22Rv1 (cell line): ENCODE measurements around the gene TLR10.

ENCODE experiments used
- H3K27ac ChIP-seq: fragments of 450-650 bp; 2 replicates; pipeline ENCODE4 v1.5.1; 2017
- ZFX ChIP-seq: fragments of 450-650 bp; IDR thresholded peaks from 2 replicates; pipeline ENCODE4 v1.6.1; 2017; ENCODE audit warnings: antibody characterized with exemption, borderline replicate concordance
- TF ChIP-seq, protein P1 (sequence below): fragments of 450-650 bp; IDR thresholded peaks from 2 replicates; pipeline ENCODE4 v1.5.1; 2017; ENCODE audit warnings: mild to moderate bottlenecking

The TLR10 gene

DNA sequence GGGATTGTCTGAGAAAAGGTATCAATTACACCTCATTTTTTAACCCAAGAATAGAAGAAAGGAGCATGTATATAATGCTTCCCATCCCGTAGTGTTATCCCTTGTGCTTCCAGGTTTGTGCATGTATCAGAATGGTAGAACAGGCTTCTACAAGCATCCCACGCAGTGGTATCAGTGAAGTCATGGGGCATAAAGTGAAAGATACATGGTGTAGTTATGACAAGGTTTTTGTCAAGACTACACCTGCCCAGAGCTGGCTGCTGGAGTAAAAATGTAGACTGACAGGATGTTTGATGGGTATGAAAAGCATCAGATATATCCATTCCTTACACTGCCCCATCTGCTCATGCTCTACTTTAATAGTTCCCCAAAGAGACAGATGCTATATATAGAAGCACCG is 12.3 kb upstream of the TLR10 start:
- TF ChIP-seq ZFX, result no peak
- TF ChIP-seq, protein P1, sequence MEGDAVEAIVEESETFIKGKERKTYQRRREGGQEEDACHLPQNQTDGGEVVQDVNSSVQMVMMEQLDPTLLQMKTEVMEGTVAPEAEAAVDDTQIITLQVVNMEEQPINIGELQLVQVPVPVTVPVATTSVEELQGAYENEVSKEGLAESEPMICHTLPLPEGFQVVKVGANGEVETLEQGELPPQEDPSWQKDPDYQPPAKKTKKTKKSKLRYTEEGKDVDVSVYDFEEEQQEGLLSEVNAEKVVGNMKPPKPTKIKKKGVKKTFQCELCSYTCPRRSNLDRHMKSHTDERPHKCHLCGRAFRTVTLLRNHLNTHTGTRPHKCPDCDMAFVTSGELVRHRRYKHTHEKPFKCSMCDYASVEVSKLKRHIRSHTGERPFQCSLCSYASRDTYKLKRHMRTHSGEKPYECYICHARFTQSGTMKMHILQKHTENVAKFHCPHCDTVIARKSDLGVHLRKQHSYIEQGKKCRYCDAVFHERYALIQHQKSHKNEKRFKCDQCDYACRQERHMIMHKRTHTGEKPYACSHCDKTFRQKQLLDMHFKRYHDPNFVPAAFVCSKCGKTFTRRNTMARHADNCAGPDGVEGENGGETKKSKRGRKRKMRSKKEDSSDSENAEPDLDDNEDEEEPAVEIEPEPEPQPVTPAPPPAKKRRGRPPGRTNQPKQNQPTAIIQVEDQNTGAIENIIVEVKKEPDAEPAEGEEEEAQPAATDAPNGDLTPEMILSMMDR, result no peak
- no peak overlapping the region for H3K27ac ChIP-seq

DNA sequence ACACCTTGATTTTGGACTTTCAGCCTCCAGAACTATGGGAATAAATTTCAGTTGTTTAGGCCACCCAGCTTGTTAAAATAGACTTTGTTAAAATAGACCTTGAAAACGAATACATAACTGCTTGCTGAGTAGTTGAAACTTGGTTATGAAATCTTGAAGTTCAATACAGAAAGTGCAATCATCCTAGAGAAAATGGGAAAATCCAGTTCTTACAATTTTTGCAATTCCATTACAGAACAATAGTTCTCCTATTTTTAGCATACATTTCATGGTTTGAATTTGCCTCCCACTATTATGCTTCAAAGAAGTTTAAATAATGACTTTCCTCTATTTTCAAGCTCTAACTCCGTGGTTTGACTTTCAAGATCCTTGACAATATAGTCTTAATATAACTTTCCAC is 11.3 kb upstream of the TLR10 start:
- no peak overlapping the region for H3K27ac ChIP-seq
- no peak for TF ChIP-seq ZFX
- TF ChIP-seq, protein P1, result no peak

DNA sequence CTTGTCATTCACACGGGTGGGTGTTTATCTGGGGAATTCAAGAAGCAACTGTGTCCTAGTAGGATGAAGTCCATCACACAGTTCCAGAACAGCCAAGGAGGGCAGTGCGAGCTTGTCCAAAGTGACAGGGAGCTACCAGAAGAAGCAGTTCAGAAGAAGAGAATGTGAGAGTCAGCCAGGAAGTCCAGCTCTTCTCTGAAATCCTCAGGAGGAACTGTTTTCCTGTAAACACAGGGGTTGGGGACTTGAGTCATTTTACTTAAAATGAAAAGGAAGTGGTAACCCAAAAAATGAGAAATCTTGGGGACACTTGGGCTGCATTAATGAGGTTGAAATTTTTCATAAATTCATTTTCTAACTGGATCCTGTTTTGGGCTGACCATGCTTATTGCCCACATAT is 8.2 kb upstream of the TLR10 start:
- TF ChIP-seq, protein P1, result no peak
- no peak for TF ChIP-seq ZFX
- H3K27ac ChIP-seq, result no peak overlapping the region

DNA sequence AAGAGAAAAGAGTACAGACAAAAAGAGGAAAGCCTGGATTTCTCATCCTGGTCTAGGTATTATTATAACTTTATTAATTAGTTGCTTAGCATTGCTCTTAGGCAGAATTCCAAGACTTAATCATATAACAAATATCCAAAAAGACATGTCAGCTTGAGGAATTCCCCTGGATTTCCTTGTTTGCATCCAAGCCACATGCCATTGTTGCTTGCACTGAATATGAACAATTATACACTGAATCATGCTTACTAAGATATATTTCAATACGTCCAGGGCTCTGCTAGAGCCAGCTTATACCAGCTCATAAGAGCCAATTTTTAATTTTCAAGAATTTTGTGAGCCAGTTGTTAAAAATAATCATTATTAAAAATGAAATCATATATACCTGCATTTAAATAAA is 5.5 kb upstream of the TLR10 start:
- no peak for TF ChIP-seq ZFX
- TF ChIP-seq, protein P1, result no peak
- H3K27ac ChIP-seq, result no peak overlapping the region

DNA sequence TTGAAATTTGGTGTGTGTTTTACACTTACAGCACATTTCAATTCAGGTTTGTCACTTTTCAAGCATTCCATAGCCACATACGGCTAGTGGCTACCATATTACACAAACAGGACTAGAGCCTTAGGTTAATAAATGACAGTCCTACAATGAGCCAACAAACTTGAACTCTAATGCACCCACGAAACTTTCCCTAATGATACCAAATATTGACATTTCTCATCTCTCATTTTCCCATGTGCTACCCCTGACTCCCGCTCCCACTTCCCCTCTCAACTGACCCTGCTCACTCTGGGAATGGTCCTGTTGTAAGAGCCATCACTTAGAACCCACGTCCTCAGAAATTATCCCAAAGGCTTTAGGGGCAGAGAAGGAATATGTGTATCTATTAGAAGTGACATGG is 4.9 kb upstream of the TLR10 start:
- H3K27ac ChIP-seq, result no peak overlapping the region

DNA sequence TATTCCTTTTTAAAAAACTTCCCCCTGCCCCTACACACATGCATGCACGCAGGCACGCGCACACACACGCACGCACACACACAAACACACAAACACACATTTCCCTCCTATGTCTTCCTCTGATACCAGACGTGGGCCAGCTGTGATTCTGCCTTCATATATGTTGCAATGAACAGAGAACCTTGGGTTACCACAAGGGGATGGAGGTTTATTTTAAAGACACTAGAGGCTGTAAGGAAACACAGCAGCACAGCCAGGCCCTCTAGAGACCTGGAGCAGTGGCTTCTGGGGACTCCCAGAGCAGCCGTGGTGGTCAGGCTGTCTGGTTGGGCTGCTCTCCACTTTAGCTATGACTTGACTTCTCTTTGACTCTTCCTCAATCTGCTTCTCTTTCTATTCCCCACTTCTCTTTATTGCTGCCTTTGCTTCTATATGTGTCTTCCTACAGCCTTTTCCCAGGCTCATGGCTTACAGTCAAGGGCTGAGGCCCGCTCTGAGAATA is 3.2 kb upstream of the TLR10 start:
- no peak overlapping the region for H3K27ac ChIP-seq

More for the DNA sequence above, 4.9 kb upstream of the TLR10 start:
- no peak for TF ChIP-seq ZFX
- TF ChIP-seq, protein P1, result no peak

DNA sequence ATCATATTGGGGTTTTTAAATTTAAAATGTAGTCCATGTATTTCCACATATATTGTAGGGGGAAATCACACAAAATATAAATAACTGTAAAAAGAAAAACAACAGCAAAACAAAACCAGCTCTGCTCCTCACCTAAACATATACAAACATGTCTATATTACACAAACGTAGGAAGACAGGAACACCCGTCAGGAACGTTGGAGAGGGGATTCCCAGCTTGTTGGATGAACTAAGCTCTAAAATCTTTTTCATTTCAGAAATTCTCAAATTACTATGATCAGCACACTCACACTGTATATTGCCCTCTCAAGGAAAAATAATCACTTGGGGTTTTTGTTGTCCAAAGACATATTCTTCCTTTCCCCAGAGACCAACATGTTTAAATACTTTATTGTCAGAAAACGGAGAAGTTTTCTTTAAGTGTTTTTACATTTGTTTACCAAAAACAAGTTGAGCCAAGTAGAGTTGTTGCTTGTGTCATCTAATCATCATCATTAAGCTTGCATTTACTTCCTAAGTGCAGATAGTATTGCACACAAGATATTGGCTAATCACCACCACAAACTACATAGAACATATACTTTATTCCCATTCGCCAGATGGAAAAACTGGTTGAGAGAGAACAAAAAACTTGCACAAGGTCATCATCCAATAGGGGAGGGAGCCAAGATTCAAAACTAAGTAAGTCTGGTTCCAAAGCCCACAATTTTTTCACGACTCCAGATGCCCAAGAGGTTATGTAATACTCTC is 2.4 kb upstream of the TLR10 start:
- H3K27ac ChIP-seq, result no peak overlapping the region
- TF ChIP-seq, protein P1, result no peak
- TF ChIP-seq ZFX, result no peak

More for the DNA sequence above, 3.2 kb upstream of the TLR10 start:
- TF ChIP-seq, protein P1, result no peak
- no peak for TF ChIP-seq ZFX
